LHCN-M2 (cell line): Measurements from ENCODE around the gene NDUFA6. TPM values are rescaled to one million over a fixed set of nuclear protein-coding genes. Genes with fewer than 3 reads are reported as not detected.

Experiments used
- total RNA-seq: library from RNA; depleted of rRNA; stranded (reverse); fragments of >200 nt; gene quantifications from 2 replicates; pipeline ENCODE4 v1.2.3, GENCODE V29; 2014; rRNA removed

Gene NDUFA6
- total RNA-seq, 1 experiment from 2014 or later, result 81.9 TPM

Other genes with a start within 250 kb of the NDUFA6 start
- gene SHISA8, start 175.7 kb downstream of the NDUFA6 start, total RNA-seq, result not detected in 2 replicates
- 0.17 TPM in 1 of 2 replicates, not detected in the other for gene TNFRSF13C, start 164.0 kb downstream of the NDUFA6 start, total RNA-seq
- 47.1 and 56.0 TPM in 2 replicates for gene CENPM, start 143.6 kb downstream of the NDUFA6 start, total RNA-seq
- gene SEPTIN3, start 121.3 kb downstream of the NDUFA6 start, total RNA-seq, result not detected in 2 replicates
- gene WBP2NL, start 92.0 kb downstream of the NDUFA6 start, total RNA-seq, result not detected in 2 replicates
- 34.5 and 36.2 TPM in 2 replicates for gene NAGA, start 20.0 kb downstream of the NDUFA6 start, total RNA-seq
- 15.7 and 17.6 TPM in 2 replicates for gene PHETA2, start 16.5 kb downstream of the NDUFA6 start, total RNA-seq
- 2.6 and 6.6 TPM in 2 replicates for gene SMDT1, start 11.1 kb downstream of the NDUFA6 start, total RNA-seq
- gene CYP2D6, start 40.0 kb upstream of the NDUFA6 start, total RNA-seq, result 0.17 TPM in 1 of 2 replicates, not detected in the other
- 17.6 and 18.1 TPM in 2 replicates for gene TCF20, start 179.9 kb upstream of the NDUFA6 start, total RNA-seq